Mesenchymal stem cell (in vitro differentiated cells and primary cell): ENCODE measurements around the gene TMEM150A.
"Not testable (repeated sequence)": the region's sequence is repeated elsewhere in the genome, so short reads cannot be mapped to it uniquely, and the experiment has no call there.

ENCODE experiments used
- DNase-seq: peaks from one replicate; pipeline ENCODE4 v3.0.0-alpha.2; 2013
- H2AFZ ChIP-seq: one replicate; pipeline ENCODE4 v1.6.1; 2013; ENCODE audit warnings: low read depth, mild to moderate bottlenecking, control low read depth, inconsistent platforms, low read length, moderate library complexity
- H2AK5ac ChIP-seq: 2 replicates; pipeline ENCODE4 v1.6.1; 2013; ENCODE audit warnings: low read length, moderate library complexity, mild to moderate bottlenecking, inconsistent platforms; ENCODE audit not compliant: severe bottlenecking
- H2BK120ac ChIP-seq: one replicate; pipeline ENCODE4 v1.6.1; 2013; ENCODE audit warnings: low read depth, mild to moderate bottlenecking, inconsistent platforms, low read length, moderate library complexity
- H2BK12ac ChIP-seq, 2 experiments: one replicate each; pipeline ENCODE4 v1.6.1; 2013; ENCODE audit warnings: inconsistent platforms in 2 of 2, low read length in 2 of 2, mild to moderate bottlenecking in 2 of 2, moderate library complexity in 2 of 2, control low read depth in 1 of 2
- H2BK15ac ChIP-seq: one replicate; pipeline ENCODE4 v1.6.1; 2013; ENCODE audit warnings: mild to moderate bottlenecking, low read depth, inconsistent platforms; ENCODE audit not compliant: poor library complexity, severe bottlenecking
- H2BK5ac ChIP-seq: 2 replicates; pipeline ENCODE4 v1.6.1; 2013; ENCODE audit warnings: low read depth, mild to moderate bottlenecking, low read length, control low read depth, inconsistent platforms; ENCODE audit not compliant: poor library complexity, severe bottlenecking
- H3K14ac ChIP-seq, 2 experiments: one replicate each; pipeline ENCODE4 v1.6.1; 2013; ENCODE audit warnings: inconsistent platforms in 2 of 2, low read length in 2 of 2, control low read depth in 1 of 2, mild to moderate bottlenecking in 1 of 2, moderate library complexity in 1 of 2
- H3K18ac ChIP-seq, 2 experiments: one replicate each; pipeline ENCODE4 v1.6.1; 2013; ENCODE audit warnings: inconsistent platforms in 2 of 2, low read length in 2 of 2, control low read depth in 1 of 2, low read depth in 1 of 2, mild to moderate bottlenecking in 1 of 2
- H3K23ac ChIP-seq, 2 experiments: one replicate each; pipeline ENCODE4 v1.6.1; 2013; ENCODE audit warnings: inconsistent platforms in 2 of 2, low read length in 2 of 2, mild to moderate bottlenecking in 2 of 2, moderate library complexity in 2 of 2, control low read depth in 1 of 2
- H3K27ac ChIP-seq: 2 replicates; pipeline ENCODE4 v1.5.1; 2013; ENCODE audit warnings: mild to moderate bottlenecking, moderate library complexity, low read length, control low read depth, inconsistent platforms; ENCODE audit not compliant: poor library complexity, severe bottlenecking
- H3K27me3 ChIP-seq, 2 experiments: 2 replicates each; pipeline versions ENCODE4 v1.6.1 to v1.7.0; 2013; ENCODE audit warnings: low read length in 2 of 2, mild to moderate bottlenecking in 2 of 2, moderate library complexity in 2 of 2, control low read depth in 1 of 2, inconsistent platforms in 1 of 2; ENCODE audit not compliant: control insufficient read depth in 1 of 2, insufficient read depth in 1 of 2
- H3K36me3 ChIP-seq, 2 experiments: 2 replicates each; pipeline versions ENCODE4 v1.6.1 to v1.7.0; 2013; ENCODE audit warnings: low read length in 2 of 2, control low read depth in 1 of 2, inconsistent platforms in 1 of 2, low read depth in 1 of 2, mild to moderate bottlenecking in 1 of 2; ENCODE audit not compliant: insufficient read depth in 2 of 2, control insufficient read depth in 1 of 2
- H3K4ac ChIP-seq, 2 experiments: one replicate each; pipeline ENCODE4 v1.6.1; 2013; ENCODE audit warnings: inconsistent platforms in 2 of 2, low read length in 2 of 2, mild to moderate bottlenecking in 2 of 2, moderate library complexity in 2 of 2, control low read depth in 1 of 2, low read depth in 1 of 2
- H3K4me1 ChIP-seq: 2 replicates; pipeline ENCODE4 v1.6.1; 2013; ENCODE audit warnings: low read depth, low read length, control low read depth; ENCODE audit not compliant: control insufficient read depth, insufficient read depth
- H3K4me2 ChIP-seq: 2 replicates; pipeline ENCODE4 v1.6.1; 2013; ENCODE audit warnings: low read length, mild to moderate bottlenecking, inconsistent platforms; ENCODE audit not compliant: poor library complexity, severe bottlenecking
- H3K4me3 ChIP-seq, 2 experiments: 2 replicates each; pipeline versions ENCODE4 v1.5.1 to v1.7.0; 2013; ENCODE audit warnings: low read length in 2 of 2, mild to moderate bottlenecking in 2 of 2, control low read depth in 1 of 2, low read depth in 1 of 2; ENCODE audit not compliant: insufficient read depth in 1 of 2
- H3K79me1 ChIP-seq: replicated peaks from 2 replicates; pipeline ENCODE4 v1.6.1; 2013; ENCODE audit warnings: mild to moderate bottlenecking, control low read depth, low read length, inconsistent platforms; ENCODE audit not compliant: poor library complexity, severe bottlenecking
- H3K9ac ChIP-seq: 2 replicates; pipeline ENCODE4 v1.7.0; 2013; ENCODE audit warnings: mild to moderate bottlenecking, low read length, moderate library complexity
- H3K9me3 ChIP-seq: 2 replicates; pipeline ENCODE4 v1.7.0; 2013; ENCODE audit warnings: mild to moderate bottlenecking, low read length; ENCODE audit not compliant: control insufficient read depth
- H4K8ac ChIP-seq: one replicate; pipeline ENCODE4 v1.6.1; 2013; ENCODE audit warnings: inconsistent platforms, mild to moderate bottlenecking, low read length, moderate library complexity
- H4K91ac ChIP-seq: one replicate; pipeline ENCODE4 v1.6.1; 2013; ENCODE audit warnings: mild to moderate bottlenecking, low read length, inconsistent platforms
- WGBS: methylation state at CpG from one replicate; pipeline ENCODE4 v1.1.7; 2013; ENCODE audit warnings: mixed read lengths; 5-methylcytosine and 5-hydroxymethylcytosine counted together

Gene TMEM150A

GRCh38 chr2:85561280-85562212 is 41.0 kb downstream of the TMEM150A start, which contains the start of gene GGCX:
Gene GGCX, minus strand, starts transcription at chr2:85561493. Its CDS starts 65 bp downstream, at chr2:85561428.
- Histone ChIP-seq H3K9ac (peak within 1 kb of the TSS; percentile 96), H3K14ac (peak within 1 kb of the TSS in 1 of 2 experiments; percentile 64), H3K79me1 (peaks cover 16% of the 10 kb centered on the region), H3K4me3 (peak within 1 kb of the TSS; percentile 86 to 95), H3K4me1 (peaks cover 6% of the 10 kb centered on the region), H2AK5ac (no peak within 1 kb of the TSS), H3K4me2 (peak within 1 kb of the TSS; percentile 95), H2BK120ac (peak within 1 kb of the TSS; percentile 77), H4K91ac (peak within 1 kb of the TSS; percentile 78), H3K9me3 (no peaks in the 10 kb centered on the region), H3K36me3 (peaks cover 8 to 21% of the 10 kb centered on the region in 2 experiments), H2BK12ac (no peak within 1 kb of the TSS), H3K23ac (peak within 1 kb of the TSS in 1 of 2 experiments; percentile 54), H3K4ac (peak within 1 kb of the TSS; percentile 9 to 88), H2AFZ (peak within 1 kb of the TSS; percentile 72), H3K27me3 (no peaks in the 10 kb centered on the region), H3K27ac (peak within 1 kb of the TSS; percentile 80), H2BK15ac (peak within 1 kb of the TSS; percentile 70), H4K8ac (peak within 1 kb of the TSS; percentile 30), H2BK5ac (no peak within 1 kb of the TSS), H3K18ac (peak within 1 kb of the TSS; percentile 64 to 94)
- 9% methylated on average over 59 of the region's 64 CpGs for WGBS
- peak; percentile 95 for DNase-seq

GRCh38 chr2:85560812-85561279 is 41.7 kb downstream of the TMEM150A start:
- H3K18ac ChIP-seq = peak overlapping the region in 1 of 2 experiments; percentile 5
- no peak overlapping the region for H3K14ac ChIP-seq
- 11% methylated on average over 13 of the region's 14 CpGs for WGBS

DNA sequence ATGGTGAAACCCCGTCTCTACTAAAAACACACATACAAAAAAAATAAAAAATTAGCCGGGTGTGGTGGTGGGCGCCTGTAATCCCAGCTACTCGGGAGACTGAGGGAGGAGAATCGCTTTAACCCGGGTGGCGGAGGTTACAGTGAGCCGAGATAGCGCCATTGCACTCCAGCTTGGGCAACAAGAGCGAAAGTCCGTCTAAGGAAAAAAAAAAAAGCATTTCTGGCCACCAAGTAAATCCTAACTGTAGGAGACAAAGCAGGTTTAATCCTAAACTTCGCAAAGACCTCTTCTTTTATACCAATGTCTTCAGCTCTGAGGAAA is 42.1 kb downstream of the TMEM150A start:
- H3K9ac ChIP-seq = peak overlapping the region; percentile 96
- WGBS = 86% methylated on average over 12 of the region's 12 CpGs
- peak overlapping the region; percentile 90 for H3K4me2 ChIP-seq
- H3K23ac ChIP-seq, DNase-seq, H2BK5ac ChIP-seq, H2AK5ac ChIP-seq, H2BK12ac ChIP-seq, H3K18ac ChIP-seq, H2BK15ac ChIP-seq, H3K14ac ChIP-seq, H2AFZ ChIP-seq, H2BK120ac ChIP-seq, H3K4me1 ChIP-seq, H4K91ac ChIP-seq, H3K9me3 ChIP-seq, H3K4ac ChIP-seq, H3K27ac ChIP-seq, H4K8ac ChIP-seq, H3K27me3 ChIP-seq: not testable (repeated sequence)
- H3K36me3 ChIP-seq = peaks cover 11 to 33% of the 10 kb centered on the region in 2 experiments
- peak overlapping the region; percentile 86 to 95 for H3K4me3 ChIP-seq
- H3K79me1 ChIP-seq = peaks cover 19% of the 10 kb centered on the region

More at GRCh38 chr2:85560812-85561279, 41.7 kb downstream of the TMEM150A start:
- Histone ChIP-seq H2AK5ac (no peak overlapping the region), H4K91ac (no peak overlapping the region), H3K79me1 (peaks cover 19% of the 10 kb centered on the region), H3K4me3 (peak overlapping the region; percentile 86 to 95), H2AFZ (no peak overlapping the region), H3K4me1 (peaks cover 6% of the 10 kb centered on the region), H2BK120ac (peak overlapping the region; percentile 77), H2BK12ac (no peak overlapping the region), H3K9ac (peak overlapping the region; percentile 96), H3K27ac (no peak overlapping the region), H2BK15ac (no peak overlapping the region), H4K8ac (no peak overlapping the region), H3K4ac (peak overlapping the region in 1 of 2 experiments; percentile 44), H3K23ac (no peak overlapping the region), H3K4me2 (peak overlapping the region; percentile 90), H3K9me3 (no peaks in the 10 kb centered on the region), H3K27me3 (no peaks in the 10 kb centered on the region), H2BK5ac (no peak overlapping the region), H3K36me3 (peaks cover 11 to 28% of the 10 kb centered on the region in 2 experiments)
- DNase-seq = no peak

- H4K8ac ChIP-seq = no peak overlapping the region
- peaks cover 6% of the 10 kb centered on the region for H3K4me1 ChIP-seq
- H3K14ac ChIP-seq = no peak overlapping the region
- no peak overlapping the region for H4K91ac ChIP-seq
- no peak overlapping the region for H3K4me3 ChIP-seq
- H3K9ac ChIP-seq = no peak overlapping the region
- no peak overlapping the region for H2AFZ ChIP-seq
- no peak overlapping the region for H2AK5ac ChIP-seq
- no peaks in the 10 kb centered on the region for H3K9me3 ChIP-seq
- WGBS = 100% methylated on average over 1 of the region's 1 CpG
- H2BK120ac ChIP-seq = no peak overlapping the region
- no peak overlapping the region for H2BK12ac ChIP-seq
- H3K23ac ChIP-seq = no peak overlapping the region
- H3K4ac ChIP-seq = no peak overlapping the region
- no peak overlapping the region for H3K4me2 ChIP-seq
- H2BK15ac ChIP-seq = no peak overlapping the region
- no peak for DNase-seq
- H3K79me1 ChIP-seq = peaks cover 26% of the 10 kb centered on the region
- no peak overlapping the region for H2BK5ac ChIP-seq
- no peak overlapping the region for H3K27ac ChIP-seq
- no peak overlapping the region for H3K18ac ChIP-seq
- no peaks in the 10 kb centered on the region for H3K27me3 ChIP-seq
- H3K36me3 ChIP-seq = peaks cover 28 to 53% of the 10 kb centered on the region in 2 experiments
Measured at GRCh38 chr2:85558160-85558559, 44.3 kb downstream of the TMEM150A start.
